Endodermal cell (in vitro differentiated cells): ENCODE measurements around the gene SLC35A3. TPM values are rescaled to one million over a fixed set of nuclear protein-coding genes. Genes with fewer than 3 reads are reported as not detected.

Source experiments
- DNase-seq: peaks from one replicate; pipeline ENCODE4 v3.0.0-alpha.2; 2017
- H3K27ac ChIP-seq: 2 replicates; pipeline ENCODE4 v1.5.1; 2013; ENCODE audit warnings: mild to moderate bottlenecking, low read depth, low read length, moderate library complexity
- H3K27me3 ChIP-seq: 2 replicates; pipeline ENCODE4 v1.6.1; 2013; ENCODE audit warnings: mild to moderate bottlenecking, low read length, moderate library complexity; ENCODE audit not compliant: insufficient read depth, control insufficient read depth, poor library complexity, severe bottlenecking
- H3K36me3 ChIP-seq: 2 replicates; pipeline ENCODE4 v1.7.0; 2013; ENCODE audit warnings: mild to moderate bottlenecking, low read length, moderate library complexity; ENCODE audit not compliant: control insufficient read depth, insufficient read depth
- H3K4me1 ChIP-seq: one replicate; pipeline ENCODE4 v1.7.0; 2013; ENCODE audit warnings: low read length; ENCODE audit not compliant: control insufficient read depth, insufficient read depth
- H3K4me3 ChIP-seq: 2 replicates; pipeline ENCODE4 v1.5.1; 2013; ENCODE audit warnings: mild to moderate bottlenecking, low read length, moderate library complexity
- H3K9ac ChIP-seq: 2 replicates; pipeline ENCODE4 v1.6.1; 2013; ENCODE audit warnings: mild to moderate bottlenecking, low read length, moderate library complexity; ENCODE audit not compliant: poor library complexity, severe bottlenecking; ENCODE audit errors: extremely low read depth
- H3K9me3 ChIP-seq: 2 replicates; pipeline ENCODE4 v1.6.1; 2013; ENCODE audit warnings: mild to moderate bottlenecking, low read length, moderate library complexity; ENCODE audit not compliant: control insufficient read depth
- H3K27ac Mint-ChIP-seq: 2 replicates; pipeline ENCODE4 v1.8.0; 2020; ENCODE audit warnings: mixed read lengths
- H3K27me3 Mint-ChIP-seq: 2 replicates; pipeline ENCODE4 v1.8.0; 2021; ENCODE audit warnings: mild to moderate bottlenecking, mixed read lengths; ENCODE audit not compliant: insufficient read depth
- H3K36me3 Mint-ChIP-seq: 2 replicates; pipeline ENCODE4 v1.8.0; 2020; ENCODE audit warnings: low read depth, mixed read lengths
- H3K4me1 Mint-ChIP-seq: 2 replicates; pipeline ENCODE4 v1.8.0; 2020; ENCODE audit warnings: mixed read lengths
- H3K4me3 Mint-ChIP-seq: 2 replicates; pipeline ENCODE4 v1.8.0; 2020; ENCODE audit warnings: mild to moderate bottlenecking, moderate library complexity, mixed read lengths
- H3K9me3 Mint-ChIP-seq: 2 replicates; pipeline ENCODE4 v1.8.0; 2020; ENCODE audit warnings: mild to moderate bottlenecking, mixed read lengths
- WGBS, 2 experiments: methylation state at CpG; one replicate each; pipeline versions ENCODE4 v1.1.5 to v1.1.7; 2013; ENCODE audit warnings: missing lambda C conversion rate in 2 of 2, mixed read lengths in 1 of 2; ENCODE audit not compliant: insufficient coverage in 1 of 2, insufficient read length in 1 of 2; 5-methylcytosine and 5-hydroxymethylcytosine counted together
- total RNA-seq, 2 donors: library from RNA; stranded (reverse); fragmentation: NEBNext Ultra II Directional in 1 of 2; extraction: Animal tissue kit (Norgen Biotek cat#: 25700) in 1 of 2; gene quantifications; 2 replicates in 1 of 2; 3 replicates in 1 of 2; pipeline ENCODE4 v1.2.1, GENCODE V29; 2021
- TF ChIP-seq, protein P1 (sequence below): fragments of 200-600 bp; sonication (generic); conservative IDR thresholded peaks from 2 replicates; pipeline ENCODE4 v1.5.0; 2021; ENCODE audit warnings: antibody characterized with exemption, mild to moderate bottlenecking

Gene SLC35A3
- total RNA-seq, 2 donors from 2014 or later, result 41.2 to 47.0 TPM

DNA sequence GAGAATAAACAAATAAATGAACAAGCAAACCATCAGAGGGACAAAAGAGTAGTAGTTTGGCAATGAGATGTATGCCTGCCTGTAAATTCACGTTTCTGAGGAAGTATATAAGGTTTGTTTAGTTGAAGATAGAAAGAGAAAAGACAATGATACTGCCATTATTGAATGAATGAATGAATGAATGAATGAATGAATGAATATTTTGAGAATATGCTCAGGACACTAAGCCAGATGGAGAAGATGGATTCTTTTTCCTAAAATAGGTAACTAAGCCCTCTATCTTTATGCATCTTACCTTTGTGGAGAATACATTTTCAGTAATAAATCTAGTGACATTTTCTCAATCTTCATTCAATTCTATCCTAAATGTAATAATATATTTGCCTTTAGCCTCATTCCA is 49.4 kb downstream of the SLC35A3 start:
- no peak for DNase-seq
- Mint-ChIP-seq H3K27ac (no peak overlapping the region), H3K4me1 (no peaks in the 10 kb centered on the region), H3K4me3 (no peak overlapping the region), H3K9me3 (no peaks in the 10 kb centered on the region), H3K27me3 (no peaks in the 10 kb centered on the region), H3K36me3 (peaks cover 37% of the 10 kb centered on the region)
- TF ChIP-seq, protein P1, sequence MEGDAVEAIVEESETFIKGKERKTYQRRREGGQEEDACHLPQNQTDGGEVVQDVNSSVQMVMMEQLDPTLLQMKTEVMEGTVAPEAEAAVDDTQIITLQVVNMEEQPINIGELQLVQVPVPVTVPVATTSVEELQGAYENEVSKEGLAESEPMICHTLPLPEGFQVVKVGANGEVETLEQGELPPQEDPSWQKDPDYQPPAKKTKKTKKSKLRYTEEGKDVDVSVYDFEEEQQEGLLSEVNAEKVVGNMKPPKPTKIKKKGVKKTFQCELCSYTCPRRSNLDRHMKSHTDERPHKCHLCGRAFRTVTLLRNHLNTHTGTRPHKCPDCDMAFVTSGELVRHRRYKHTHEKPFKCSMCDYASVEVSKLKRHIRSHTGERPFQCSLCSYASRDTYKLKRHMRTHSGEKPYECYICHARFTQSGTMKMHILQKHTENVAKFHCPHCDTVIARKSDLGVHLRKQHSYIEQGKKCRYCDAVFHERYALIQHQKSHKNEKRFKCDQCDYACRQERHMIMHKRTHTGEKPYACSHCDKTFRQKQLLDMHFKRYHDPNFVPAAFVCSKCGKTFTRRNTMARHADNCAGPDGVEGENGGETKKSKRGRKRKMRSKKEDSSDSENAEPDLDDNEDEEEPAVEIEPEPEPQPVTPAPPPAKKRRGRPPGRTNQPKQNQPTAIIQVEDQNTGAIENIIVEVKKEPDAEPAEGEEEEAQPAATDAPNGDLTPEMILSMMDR, result no peak
- H3K36me3 ChIP-seq, result peaks cover 85% of the 10 kb centered on the region
- no peak overlapping the region for H3K4me3 ChIP-seq
- H3K9ac ChIP-seq, result no peak overlapping the region
- no peaks in the 10 kb centered on the region for H3K4me1 ChIP-seq
- no peaks in the 10 kb centered on the region for H3K9me3 ChIP-seq
- no peak overlapping the region for H3K27ac ChIP-seq
- WGBS, 2 experiments, result 91 to 95% methylated on average over 1 of the region's 1 CpG
- no peaks in the 10 kb centered on the region for H3K27me3 ChIP-seq

DNA sequence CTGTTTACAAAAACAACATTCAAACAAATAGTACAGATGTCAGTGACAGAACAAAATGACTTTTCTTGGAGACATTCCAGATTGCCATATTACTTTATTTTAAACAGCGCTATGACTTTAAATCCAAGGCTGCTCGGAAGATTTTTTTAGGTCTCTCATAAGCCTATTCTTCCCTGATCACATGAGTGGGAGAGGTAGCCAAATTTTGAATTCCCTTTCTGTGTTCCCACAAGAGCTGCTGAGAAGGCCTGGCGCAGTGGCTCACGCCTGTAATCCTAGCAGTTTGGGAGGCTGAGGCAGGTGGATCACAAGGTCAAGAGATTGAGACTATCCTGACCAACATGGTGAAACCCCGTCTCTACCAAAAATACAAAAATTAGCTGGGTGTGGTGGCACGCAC is 53.7 kb downstream of the SLC35A3 start:
- Histone ChIP-seq H3K4me3 (no peak overlapping the region), H3K27ac (no peak overlapping the region), H3K4me1 (no peaks in the 10 kb centered on the region), H3K9ac (no peak overlapping the region), H3K36me3 (peaks cover 74% of the 10 kb centered on the region), H3K9me3 (no peaks in the 10 kb centered on the region), H3K27me3 (no peaks in the 10 kb centered on the region)
- peaks cover 22% of the 10 kb centered on the region for H3K36me3 Mint-ChIP-seq
- no peak overlapping the region for H3K4me3 Mint-ChIP-seq
- DNase-seq, result no peak
- WGBS, 2 experiments, result 97 to 100% methylated on average over 1 to 6 of the region's 6 CpGs
- H3K4me1 Mint-ChIP-seq, result no peaks in the 10 kb centered on the region
- H3K27ac Mint-ChIP-seq, result no peak overlapping the region
- TF ChIP-seq, protein P1, result no peak
- H3K9me3 Mint-ChIP-seq, result no peaks in the 10 kb centered on the region
- no peaks in the 10 kb centered on the region for H3K27me3 Mint-ChIP-seq

DNA sequence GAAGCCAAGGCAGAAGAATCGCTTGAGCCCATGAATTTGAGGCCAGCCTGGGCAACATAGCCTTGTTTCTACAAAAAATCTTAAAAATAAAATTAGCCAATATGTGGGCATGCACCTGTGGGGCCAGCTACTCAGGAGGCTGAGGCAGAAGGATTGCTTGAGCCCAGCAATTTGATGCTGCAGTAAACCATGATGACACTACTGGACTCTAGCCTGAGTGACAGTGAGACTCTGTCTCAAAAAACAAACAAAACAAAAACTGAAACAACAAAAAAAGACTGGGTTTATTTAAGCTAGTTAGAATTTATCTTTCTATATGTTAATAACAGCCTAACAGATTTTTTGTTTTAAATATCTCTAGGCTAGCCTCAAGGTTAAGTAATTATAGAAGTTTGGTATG is 57.4 kb downstream of the SLC35A3 start:
- Histone ChIP-seq H3K36me3 (peaks cover 50% of the 10 kb centered on the region), H3K9me3 (no peaks in the 10 kb centered on the region), H3K4me3 (no peak overlapping the region), H3K27ac (no peak overlapping the region), H3K9ac (no peak overlapping the region), H3K27me3 (no peaks in the 10 kb centered on the region), H3K4me1 (no peaks in the 10 kb centered on the region)
- Mint-ChIP-seq H3K27me3 (no peaks in the 10 kb centered on the region), H3K4me3 (no peak overlapping the region), H3K27ac (no peak overlapping the region), H3K9me3 (no peaks in the 10 kb centered on the region), H3K4me1 (no peaks in the 10 kb centered on the region), H3K36me3 (peaks cover 19% of the 10 kb centered on the region)
- TF ChIP-seq, protein P1, result no peak
- WGBS, 2 experiments, result 91% methylated on average over 1 of the region's 1 CpG; no CpG with 5 or more reads in 1 of the 2 experiments
- DNase-seq, result no peak
